ENCODE data around the gene ONECUT2.
A peak's percentile ranks its signal among the peaks of the same experiment; 100 is the strongest.

Gene ONECUT2

GRCh38 chr18:57432751-57433400 lies 2.3 kb upstream of the ONECUT2 start:
- no peak overlapping the region for H3K9ac ChIP-seq (ENCODE audit: low read depth, low read length)
- peak overlapping the region; percentile 69; the same call in 1 of the 2 replicates for H3K4me3 ChIP-seq (ENCODE audit: low read length)
- H3K36me3 ChIP-seq (ENCODE audit: insufficient read depth, low read depth, low read length), result no peaks in the 10 kb centered on the region
- H3K27ac ChIP-seq (ENCODE audit: low read length), result no peak overlapping the region
- H3K9me3 ChIP-seq (ENCODE audit: insufficient read depth, low read depth, low read length), result no peaks in the 10 kb centered on the region; the same call in 1 of the 2 replicates
- peaks cover 93% of the 10 kb centered on the region for H3K27me3 ChIP-seq (ENCODE audit: insufficient read depth, low read length)
- H3K4me1 ChIP-seq (ENCODE audit: insufficient read depth, low read length), result peaks cover 41% of the 10 kb centered on the region

GRCh38 chr18:57433482-57433881 lies 1.7 kb upstream of the ONECUT2 start:
- Histone ChIP-seq H3K4me1 (ENCODE audit: insufficient read depth, low read length) (peaks cover 44% of the 10 kb centered on the region), H3K27ac (ENCODE audit: low read length) (no peak overlapping the region), H3K4me3 (ENCODE audit: low read length) (peak overlapping the region; percentile 69; the same call in 1 of the 2 replicates), H3K9me3 (ENCODE audit: insufficient read depth, low read depth, low read length) (no peaks in the 10 kb centered on the region; the same call in 1 of the 2 replicates), H3K36me3 (ENCODE audit: insufficient read depth, low read depth, low read length) (no peaks in the 10 kb centered on the region), H3K27me3 (ENCODE audit: insufficient read depth, low read length) (peaks cover 93% of the 10 kb centered on the region), H3K9ac (ENCODE audit: low read depth, low read length) (no peak overlapping the region)

GRCh38 chr18:57433934-57434535 lies 1.1 kb upstream of the ONECUT2 start:
- Histone ChIP-seq H3K27ac (ENCODE audit: low read length) (no peak overlapping the region), H3K9ac (ENCODE audit: low read depth, low read length) (no peak overlapping the region), H3K4me1 (ENCODE audit: insufficient read depth, low read length) (peaks cover 46% of the 10 kb centered on the region), H3K27me3 (ENCODE audit: insufficient read depth, low read length) (peaks cover 93% of the 10 kb centered on the region), H3K9me3 (ENCODE audit: insufficient read depth, low read depth, low read length) (no peaks in the 10 kb centered on the region; the same call in 1 of the 2 replicates), H3K4me3 (ENCODE audit: low read length) (peak overlapping the region; percentile 69), H3K36me3 (ENCODE audit: insufficient read depth, low read depth, low read length) (no peaks in the 10 kb centered on the region)

- no peak overlapping the region for H3K9ac ChIP-seq (ENCODE audit: low read depth, low read length)
- no peak overlapping the region for H3K27ac ChIP-seq (ENCODE audit: low read length)
- peak overlapping the region; percentile 30; the same call in 1 of the 2 replicates for H3K4me3 ChIP-seq (ENCODE audit: low read length)
- peaks cover 93% of the 10 kb centered on the region for H3K27me3 ChIP-seq (ENCODE audit: insufficient read depth, low read length)
- H3K36me3 ChIP-seq (ENCODE audit: insufficient read depth, low read depth, low read length), result no peaks in the 10 kb centered on the region
- no peaks in the 10 kb centered on the region; the same call in 1 of the 2 replicates for H3K9me3 ChIP-seq (ENCODE audit: insufficient read depth, low read depth, low read length)
- H3K4me1 ChIP-seq (ENCODE audit: insufficient read depth, low read length), result peaks cover 38% of the 10 kb centered on the region
Measured at GRCh38 chr18:57435846-57436190, 644 bp downstream of the ONECUT2 start.

GRCh38 chr18:57436191-57436964 lies 1.2 kb downstream of the ONECUT2 start:
- peaks cover 93% of the 10 kb centered on the region for H3K27me3 ChIP-seq (ENCODE audit: insufficient read depth, low read length)

GRCh38 chr18:57436965-57437333 lies 1.8 kb downstream of the ONECUT2 start:
- peak overlapping the region; percentile 75; the same call in 1 of the 2 replicates for H3K4me3 ChIP-seq (ENCODE audit: low read length)
- H3K27me3 ChIP-seq (ENCODE audit: insufficient read depth, low read length), result peaks cover 93% of the 10 kb centered on the region
- H3K27ac ChIP-seq (ENCODE audit: low read length), result no peak overlapping the region
- H3K4me1 ChIP-seq (ENCODE audit: insufficient read depth, low read length), result peaks cover 27% of the 10 kb centered on the region
- H3K9ac ChIP-seq (ENCODE audit: low read depth, low read length), result no peak overlapping the region
- H3K36me3 ChIP-seq (ENCODE audit: insufficient read depth, low read depth, low read length), result no peaks in the 10 kb centered on the region
- no peaks in the 10 kb centered on the region; the same call in 1 of the 2 replicates for H3K9me3 ChIP-seq (ENCODE audit: insufficient read depth, low read depth, low read length)

More at GRCh38 chr18:57436191-57436964, 1.2 kb downstream of the ONECUT2 start:
- Histone ChIP-seq H3K27ac (ENCODE audit: low read length) (no peak overlapping the region), H3K36me3 (ENCODE audit: insufficient read depth, low read depth, low read length) (no peaks in the 10 kb centered on the region), H3K9me3 (ENCODE audit: insufficient read depth, low read depth, low read length) (no peaks in the 10 kb centered on the region; the same call in 1 of the 2 replicates), H3K4me1 (ENCODE audit: insufficient read depth, low read length) (peaks cover 33% of the 10 kb centered on the region), H3K9ac (ENCODE audit: low read depth, low read length) (no peak overlapping the region), H3K4me3 (ENCODE audit: low read length) (peak overlapping the region; percentile 75; the same call in 1 of the 2 replicates)

- no peaks in the 10 kb centered on the region; the same call in 1 of the 2 replicates for H3K9me3 ChIP-seq (ENCODE audit: insufficient read depth, low read depth, low read length)
- H3K4me1 ChIP-seq (ENCODE audit: insufficient read depth, low read length), result peaks cover 27% of the 10 kb centered on the region
- peaks cover 93% of the 10 kb centered on the region for H3K27me3 ChIP-seq (ENCODE audit: insufficient read depth, low read length)
- H3K4me3 ChIP-seq (ENCODE audit: low read length), result peak overlapping the region; percentile 75
- H3K27ac ChIP-seq (ENCODE audit: low read length), result no peak overlapping the region
- no peak overlapping the region for H3K9ac ChIP-seq (ENCODE audit: low read depth, low read length)
- H3K36me3 ChIP-seq (ENCODE audit: insufficient read depth, low read depth, low read length), result no peaks in the 10 kb centered on the region
Measured at GRCh38 chr18:57437402-57437765, 2.2 kb downstream of the ONECUT2 start.

GRCh38 chr18:57437766-57438671 lies 2.8 kb downstream of the ONECUT2 start:
- H3K27me3 ChIP-seq (ENCODE audit: insufficient read depth, low read length), result peaks cover 93% of the 10 kb centered on the region

GRCh38 chr18:57438743-57439608 lies 3.8 kb downstream of the ONECUT2 start:
- no peaks in the 10 kb centered on the region; the same call in 1 of the 2 replicates for H3K9me3 ChIP-seq (ENCODE audit: insufficient read depth, low read depth, low read length)
- H3K9ac ChIP-seq (ENCODE audit: low read depth, low read length), result no peak overlapping the region
- peaks cover 13% of the 10 kb centered on the region; the same call in 1 of the 2 replicates for H3K4me1 ChIP-seq (ENCODE audit: insufficient read depth, low read length)
- no peaks in the 10 kb centered on the region for H3K36me3 ChIP-seq (ENCODE audit: insufficient read depth, low read depth, low read length)
- H3K4me3 ChIP-seq (ENCODE audit: low read length), result peak overlapping the region; percentile 75
- H3K27me3 ChIP-seq (ENCODE audit: insufficient read depth, low read length), result peaks cover 93% of the 10 kb centered on the region
- H3K27ac ChIP-seq (ENCODE audit: low read length), result no peak overlapping the region

More at GRCh38 chr18:57437766-57438671, 2.8 kb downstream of the ONECUT2 start:
- Histone ChIP-seq H3K36me3 (ENCODE audit: insufficient read depth, low read depth, low read length) (no peaks in the 10 kb centered on the region), H3K27ac (ENCODE audit: low read length) (no peak overlapping the region), H3K9ac (ENCODE audit: low read depth, low read length) (peak overlapping the region; percentile 51; the same call in 1 of the 2 replicates), H3K4me1 (ENCODE audit: insufficient read depth, low read length) (peaks cover 22% of the 10 kb centered on the region), H3K4me3 (ENCODE audit: low read length) (peak overlapping the region; percentile 75), H3K9me3 (ENCODE audit: insufficient read depth, low read depth, low read length) (no peaks in the 10 kb centered on the region; the same call in 1 of the 2 replicates)

- peaks cover 93% of the 10 kb centered on the region for H3K27me3 ChIP-seq (ENCODE audit: insufficient read depth, low read length)
Measured at GRCh38 chr18:57439609-57439968, 4.4 kb downstream of the ONECUT2 start.

More at GRCh38 chr18:57439609-57439968, 4.4 kb downstream of the ONECUT2 start:
- Histone ChIP-seq H3K9me3 (ENCODE audit: insufficient read depth, low read depth, low read length) (no peaks in the 10 kb centered on the region; the same call in 1 of the 2 replicates), H3K4me1 (ENCODE audit: insufficient read depth, low read length) (peaks cover 10% of the 10 kb centered on the region; the same call in 1 of the 2 replicates), H3K27ac (ENCODE audit: low read length) (no peak overlapping the region), H3K36me3 (ENCODE audit: insufficient read depth, low read depth, low read length) (no peaks in the 10 kb centered on the region), H3K4me3 (ENCODE audit: low read length) (peak overlapping the region; percentile 42; the same call in 1 of the 2 replicates), H3K9ac (ENCODE audit: low read depth, low read length) (no peak overlapping the region)
